ENCODE data around the gene PHF2. TPM values are rescaled to one million over a fixed set of nuclear protein-coding genes. Genes with fewer than 3 reads are reported as not detected.

PHF2 gene
- total RNA-seq, 1 donor from 2014 or later, result 12.1 TPM

DNA sequence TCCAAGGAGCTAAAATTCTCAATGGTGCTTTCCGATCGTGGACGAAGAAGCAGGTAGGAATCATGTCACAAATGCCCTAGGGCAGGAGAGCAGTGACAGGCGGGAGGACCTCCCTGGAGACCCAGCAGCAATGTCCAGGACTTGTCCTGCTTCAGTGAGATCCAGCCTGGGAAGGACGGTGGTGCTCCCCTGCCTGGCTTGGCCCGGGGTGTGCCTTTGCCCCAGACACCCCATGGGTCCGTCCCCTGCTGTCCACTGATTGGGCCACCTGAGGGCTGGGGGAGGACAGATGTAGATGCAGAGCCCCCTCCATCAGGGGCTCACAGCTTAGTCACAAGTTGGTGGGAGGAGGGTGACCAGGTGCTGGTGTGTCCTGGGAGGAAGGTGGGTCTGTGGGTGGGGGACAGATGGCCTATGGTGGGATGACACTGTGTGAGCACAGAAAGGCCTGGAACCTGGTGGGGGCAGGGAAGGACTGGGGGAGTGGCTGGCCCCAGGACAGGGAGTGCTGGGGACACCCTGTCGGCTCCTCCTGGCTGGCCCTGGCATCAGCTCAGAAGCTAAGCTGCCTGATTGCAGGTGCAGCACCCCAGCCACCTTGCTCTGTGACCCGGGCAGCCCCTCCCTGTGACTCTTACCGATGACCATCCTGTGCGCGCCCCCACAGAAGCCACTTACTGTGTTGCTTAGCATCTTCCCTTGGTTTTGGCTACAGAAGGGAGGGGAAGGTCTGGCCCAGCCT lies 82.0 kb downstream of the PHF2 start:
- Histone ChIP-seq H3K36me3 (ENCODE audit: insufficient read depth, low read length) (no peaks in the 10 kb centered on the region), H3K9me3 (ENCODE audit: insufficient read depth, low read depth, low read length) (no peaks in the 10 kb centered on the region), H3K79me2 (ENCODE audit: insufficient read depth, low read length) (no peaks in the 10 kb centered on the region), H3K9ac (ENCODE audit: low read length) (no peak overlapping the region), H3K4me1 (ENCODE audit: insufficient read depth, low read length) (no peaks in the 10 kb centered on the region), H3K4me3 (ENCODE audit: insufficient read depth, low read depth, low read length) (no peak overlapping the region), H3K4me2 (ENCODE audit: low read length) (no peak overlapping the region), H2AFZ (ENCODE audit: low read depth, low read length) (no peak overlapping the region), H3K27ac (ENCODE audit: low read depth, low read length) (no peak overlapping the region), H3K27me3 (ENCODE audit: insufficient read depth, low read length) (no peaks in the 10 kb centered on the region), H4K20me1 (ENCODE audit: insufficient read depth, low read length) (peaks cover 5% of the 10 kb centered on the region)
- Mint-ChIP-seq H3K4me1 (ENCODE audit: low read depth, unreplicated experiment) (no peaks in the 10 kb centered on the region), H3K9me3 (ENCODE audit: unreplicated experiment) (no peaks in the 10 kb centered on the region), H3K27me3 (ENCODE audit: low read depth, unreplicated experiment) (no peaks in the 10 kb centered on the region), H3K4me3 (ENCODE audit: unreplicated experiment) (no peak overlapping the region), H3K36me3 (ENCODE audit: low read depth, unreplicated experiment) (peaks cover 17% of the 10 kb centered on the region), H3K27ac (ENCODE audit: unreplicated experiment) (no peak overlapping the region)
- FAIRE-seq (no peak), DNase-seq (ENCODE audit: low read depth) (no peak)
- TF ChIP-seq, protein P1, sequence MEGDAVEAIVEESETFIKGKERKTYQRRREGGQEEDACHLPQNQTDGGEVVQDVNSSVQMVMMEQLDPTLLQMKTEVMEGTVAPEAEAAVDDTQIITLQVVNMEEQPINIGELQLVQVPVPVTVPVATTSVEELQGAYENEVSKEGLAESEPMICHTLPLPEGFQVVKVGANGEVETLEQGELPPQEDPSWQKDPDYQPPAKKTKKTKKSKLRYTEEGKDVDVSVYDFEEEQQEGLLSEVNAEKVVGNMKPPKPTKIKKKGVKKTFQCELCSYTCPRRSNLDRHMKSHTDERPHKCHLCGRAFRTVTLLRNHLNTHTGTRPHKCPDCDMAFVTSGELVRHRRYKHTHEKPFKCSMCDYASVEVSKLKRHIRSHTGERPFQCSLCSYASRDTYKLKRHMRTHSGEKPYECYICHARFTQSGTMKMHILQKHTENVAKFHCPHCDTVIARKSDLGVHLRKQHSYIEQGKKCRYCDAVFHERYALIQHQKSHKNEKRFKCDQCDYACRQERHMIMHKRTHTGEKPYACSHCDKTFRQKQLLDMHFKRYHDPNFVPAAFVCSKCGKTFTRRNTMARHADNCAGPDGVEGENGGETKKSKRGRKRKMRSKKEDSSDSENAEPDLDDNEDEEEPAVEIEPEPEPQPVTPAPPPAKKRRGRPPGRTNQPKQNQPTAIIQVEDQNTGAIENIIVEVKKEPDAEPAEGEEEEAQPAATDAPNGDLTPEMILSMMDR (IDR thresholded peaks at IDR 0.05; ENCODE audit: insufficient read depth, low read depth, low read length), result no peak
- TF ChIP-seq EZH2 (IDR thresholded peaks at IDR 0.05; ENCODE audit: insufficient read depth, low read length), result no peak

DNA sequence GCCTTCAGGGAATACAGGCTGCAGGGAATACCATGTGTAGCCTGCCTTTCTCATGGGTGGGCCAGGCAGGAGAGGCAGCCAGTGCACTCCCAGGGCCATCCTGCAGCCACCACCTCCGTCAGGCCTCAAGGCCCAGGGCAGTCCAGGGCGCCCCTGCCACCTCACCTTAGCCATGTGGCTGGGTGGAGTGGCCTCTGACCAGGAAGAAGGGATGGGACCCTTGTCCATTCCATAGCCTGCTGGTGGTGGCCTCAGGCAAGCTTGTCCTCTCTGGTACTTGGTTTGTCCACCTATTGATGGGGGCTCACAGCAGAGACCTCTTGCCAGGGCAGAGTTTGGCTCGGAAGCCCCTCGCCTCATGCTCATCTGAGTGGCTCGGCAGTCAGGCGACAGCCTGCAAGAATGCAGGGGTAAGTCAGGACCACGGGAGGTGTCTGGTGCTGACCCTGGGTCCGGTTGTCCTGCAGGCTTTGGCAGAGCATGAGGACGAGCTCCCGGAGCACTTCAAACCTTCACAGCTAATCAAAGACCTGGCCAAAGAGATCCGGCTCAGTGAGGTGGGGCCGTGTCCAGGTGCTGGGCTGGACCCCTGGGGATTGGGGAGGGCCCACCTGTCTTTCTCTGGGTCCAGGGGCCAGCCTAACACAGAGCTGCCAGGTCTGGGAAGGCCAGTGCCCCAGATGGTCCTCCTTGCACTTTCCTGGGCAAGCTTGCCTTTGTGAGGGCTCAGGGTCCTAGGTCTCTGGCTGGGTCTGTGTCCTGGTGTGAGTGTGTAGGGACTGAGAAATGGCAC lies 82.9 kb downstream of the PHF2 start:
- FAIRE-seq (no peak), DNase-seq (ENCODE audit: low read depth) (no peak)
- no peaks in the 10 kb centered on the region for H3K9me3 ChIP-seq (ENCODE audit: insufficient read depth, low read depth, low read length)
- Mint-ChIP-seq H3K36me3 (ENCODE audit: low read depth, unreplicated experiment) (peaks cover 14% of the 10 kb centered on the region), H3K9me3 (ENCODE audit: unreplicated experiment) (no peaks in the 10 kb centered on the region), H3K27me3 (ENCODE audit: low read depth, unreplicated experiment) (no peaks in the 10 kb centered on the region), H3K4me3 (ENCODE audit: unreplicated experiment) (no peak overlapping the region), H3K4me1 (ENCODE audit: low read depth, unreplicated experiment) (no peaks in the 10 kb centered on the region), H3K27ac (ENCODE audit: unreplicated experiment) (no peak overlapping the region)
- H3K9ac ChIP-seq (ENCODE audit: low read length), result no peak overlapping the region
- H3K4me3 ChIP-seq (ENCODE audit: insufficient read depth, low read depth, low read length), result no peak overlapping the region
- H3K27me3 ChIP-seq (ENCODE audit: insufficient read depth, low read length), result no peaks in the 10 kb centered on the region
- H3K27ac ChIP-seq (ENCODE audit: low read depth, low read length), result no peak overlapping the region
- no peaks in the 10 kb centered on the region for H3K36me3 ChIP-seq (ENCODE audit: insufficient read depth, low read length)
- no peak overlapping the region for H3K4me2 ChIP-seq (ENCODE audit: low read length)
- no peaks in the 10 kb centered on the region for H3K79me2 ChIP-seq (ENCODE audit: insufficient read depth, low read length)
- no peak overlapping the region for H2AFZ ChIP-seq (ENCODE audit: low read depth, low read length)
- H3K4me1 ChIP-seq (ENCODE audit: insufficient read depth, low read length), result no peaks in the 10 kb centered on the region
- no peak for TF ChIP-seq EZH2 (IDR thresholded peaks at IDR 0.05; ENCODE audit: insufficient read depth, low read length)
- TF ChIP-seq, protein P1 (IDR thresholded peaks at IDR 0.05; ENCODE audit: insufficient read depth, low read depth, low read length), result no peak
- H4K20me1 ChIP-seq (ENCODE audit: insufficient read depth, low read length), result peaks cover 5% of the 10 kb centered on the region

DNA sequence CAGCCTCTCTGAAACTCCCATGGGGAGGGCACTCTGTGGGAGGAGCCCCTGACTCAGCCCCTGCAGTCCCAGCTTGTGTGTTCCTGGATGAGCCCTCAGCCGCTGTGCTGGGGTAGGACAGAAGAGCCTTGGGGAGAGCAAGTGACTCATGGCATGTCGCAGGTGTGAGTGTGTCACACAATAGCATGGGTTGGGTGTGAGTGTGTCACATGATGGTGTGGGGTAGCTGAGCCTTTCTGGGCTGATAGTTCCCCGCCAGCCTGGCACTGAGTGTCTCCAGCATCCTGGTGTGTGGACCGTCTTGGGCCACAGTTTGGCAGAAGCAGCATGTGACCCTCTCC lies 83.4 kb downstream of the PHF2 start:
- Histone ChIP-seq H2AFZ (ENCODE audit: low read depth, low read length) (no peak overlapping the region), H3K4me1 (ENCODE audit: insufficient read depth, low read length) (no peaks in the 10 kb centered on the region)

More for the DNA sequence above, 83.4 kb downstream of the PHF2 start:
- Mint-ChIP-seq H3K4me1 (ENCODE audit: low read depth, unreplicated experiment) (no peaks in the 10 kb centered on the region), H3K36me3 (ENCODE audit: low read depth, unreplicated experiment) (peaks cover 18% of the 10 kb centered on the region), H3K27ac (ENCODE audit: unreplicated experiment) (no peak overlapping the region), H3K9me3 (ENCODE audit: unreplicated experiment) (no peaks in the 10 kb centered on the region), H3K27me3 (ENCODE audit: low read depth, unreplicated experiment) (no peaks in the 10 kb centered on the region), H3K4me3 (ENCODE audit: unreplicated experiment) (no peak overlapping the region)
- no peaks in the 10 kb centered on the region for H3K36me3 ChIP-seq (ENCODE audit: insufficient read depth, low read length)
- H3K27me3 ChIP-seq (ENCODE audit: insufficient read depth, low read length), result no peaks in the 10 kb centered on the region
- no peak for DNase-seq (ENCODE audit: low read depth)
- no peaks in the 10 kb centered on the region for H3K9me3 ChIP-seq (ENCODE audit: insufficient read depth, low read depth, low read length)
- no peak overlapping the region for H3K9ac ChIP-seq (ENCODE audit: low read length)
- peaks cover 5% of the 10 kb centered on the region for H4K20me1 ChIP-seq (ENCODE audit: insufficient read depth, low read length)
- TF ChIP-seq, protein P1 (IDR thresholded peaks at IDR 0.05; ENCODE audit: insufficient read depth, low read depth, low read length), result no peak
- no peaks in the 10 kb centered on the region for H3K79me2 ChIP-seq (ENCODE audit: insufficient read depth, low read length)
- H3K27ac ChIP-seq (ENCODE audit: low read depth, low read length), result no peak overlapping the region
- no peak overlapping the region for H3K4me3 ChIP-seq (ENCODE audit: insufficient read depth, low read depth, low read length)
- no peak for FAIRE-seq
- no peak overlapping the region for H3K4me2 ChIP-seq (ENCODE audit: low read length)
